GM19452 (cell line): ENCODE measurements around the gene VCL.
A peak's percentile ranks its signal among the peaks of the same experiment; 100 is the strongest.
"Not testable (repeated sequence)": the region's sequence is repeated elsewhere in the genome, so short reads cannot be mapped to it uniquely, and the experiment has no call there.

Source experiments
- ATAC-seq: cut with Tn5 transposase; IDR thresholded peaks from one replicate; pipeline ENCODE4 v1.9.1; 2021; ENCODE audit not compliant: unreplicated experiment

VCL gene

GRCh38 chr10:73997787-73998622, at the start of gene VCL:
TSS of gene VCL (plus strand) at chr10:73998116. CDS start at chr10:73998208, 92 bp downstream.
- ATAC-seq = peak; percentile 98

- no peak for ATAC-seq
Measured at GRCh38 chr10:73948947-73949633, 48.8 kb upstream of the VCL start.

GRCh38 chr10:73950155-73950948, 47.6 kb upstream of the VCL start:
- ATAC-seq = no peak

- no peak for ATAC-seq
Measured at GRCh38 chr10:73953665-73954064, 44.3 kb upstream of the VCL start.

- ATAC-seq = no peak
Measured at GRCh38 chr10:73954737-73955136, 43.2 kb upstream of the VCL start.

GRCh38 chr10:73955719-73956118, 42.2 kb upstream of the VCL start:
- no peak for ATAC-seq

GRCh38 chr10:73956476-73957359, 41.2 kb upstream of the VCL start:
- peak; percentile 61 for ATAC-seq

- no peak for ATAC-seq
Measured at GRCh38 chr10:73959484-73960243, 38.3 kb upstream of the VCL start.

GRCh38 chr10:73962386-73962785, 35.5 kb upstream of the VCL start:
- no peak for ATAC-seq

- ATAC-seq = not testable (repeated sequence)
Measured at GRCh38 chr10:73963533-73963932, 34.4 kb upstream of the VCL start.

- no peak for ATAC-seq
Measured at GRCh38 chr10:73964743-73965142, 33.2 kb upstream of the VCL start.

- ATAC-seq = not testable (repeated sequence)
Measured at GRCh38 chr10:73965267-73965889, 32.5 kb upstream of the VCL start.

- no peak for ATAC-seq
Measured at GRCh38 chr10:73965890-73966768, 31.8 kb upstream of the VCL start.

GRCh38 chr10:73967022-73967429, 30.9 kb upstream of the VCL start:
- ATAC-seq = no peak

GRCh38 chr10:73967544-73967943, 30.4 kb upstream of the VCL start:
- no peak for ATAC-seq

- ATAC-seq = no peak
Measured at GRCh38 chr10:73968098-73968521, 29.8 kb upstream of the VCL start.

- no peak for ATAC-seq
Measured at GRCh38 chr10:73969224-73969841, 28.6 kb upstream of the VCL start.

- ATAC-seq = no peak
Measured at GRCh38 chr10:73970845-73971244, 27.1 kb upstream of the VCL start.
